ENCODE data around the gene ELMOD2. TPM values are rescaled to one million over a fixed set of nuclear protein-coding genes. Genes with fewer than 3 reads are reported as not detected.
"Not testable (repeated sequence)": the region's sequence is repeated elsewhere in the genome, so short reads cannot be mapped to it uniquely, and the experiment has no call there.

Gene ELMOD2
- polyA plus RNA-seq (2013, experiment 1 of 2) = 31.3 TPM
- 37.0 TPM for polyA plus RNA-seq (2013, experiment 2 of 2)

GRCh38 chr4:140523857-140524742 is at the start of gene ELMOD2:
Gene ELMOD2, plus strand, starts transcription at chr4:140524168. Its CDS starts 1,261 bp downstream, at chr4:140525429.
- H3K4me1 ChIP-seq (ENCODE audit: control insufficient read depth, insufficient read depth, low read length, poor library complexity, severe bottlenecking) = no peaks in the 10 kb centered on the region
- H3K27ac ChIP-seq (ENCODE audit: low read depth, low read length, severe bottlenecking) = peak within 1 kb of the TSS; percentile 94
- peaks cover 3% of the 10 kb centered on the region for H3K9me3 ChIP-seq (ENCODE audit: control insufficient read depth, low read length)
- peaks cover 11% of the 10 kb centered on the region for H3K36me3 ChIP-seq (ENCODE audit: control insufficient read depth, insufficient read depth, low read length)
- H3K4me3 ChIP-seq (ENCODE audit: extremely low read depth, insufficient read depth, low read length, poor library complexity, severe bottlenecking) = peak within 1 kb of the TSS; percentile 71
- WGBS, 2 experiments (ENCODE audit: insufficient coverage in 2 of 2) = 0 to 1% methylated on average over 56 to 66 of the region's 77 CpGs

DNA sequence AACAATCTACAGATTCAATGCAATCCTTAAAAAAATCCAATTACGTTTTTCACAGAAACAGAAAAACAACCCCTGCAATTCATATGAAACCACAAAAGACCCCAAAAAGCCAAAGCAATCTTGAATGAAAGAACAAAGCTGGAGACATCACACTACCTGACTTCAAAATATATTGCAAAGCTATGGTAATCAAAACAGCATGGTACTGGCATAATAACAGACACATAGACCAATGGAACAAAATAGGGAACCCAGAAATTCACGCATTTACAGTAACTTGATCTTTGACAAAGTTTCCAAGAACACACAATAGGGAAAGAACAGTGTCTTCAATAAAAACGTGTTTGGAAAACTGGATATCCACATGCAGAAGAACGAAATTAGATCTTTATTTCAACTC is 40.5 kb upstream of the ELMOD2 start:
- Histone ChIP-seq H3K9me3 (ENCODE audit: control insufficient read depth, low read length) (peaks cover 12% of the 10 kb centered on the region), H3K4me1 (ENCODE audit: control insufficient read depth, insufficient read depth, low read length, poor library complexity, severe bottlenecking) (no peaks in the 10 kb centered on the region), H3K4me3 (ENCODE audit: extremely low read depth, insufficient read depth, low read length, poor library complexity, severe bottlenecking) (no peak overlapping the region), H3K36me3 (ENCODE audit: control insufficient read depth, insufficient read depth, low read length) (no peaks in the 10 kb centered on the region), H3K27ac (ENCODE audit: low read depth, low read length, severe bottlenecking) (no peak overlapping the region)
- WGBS, 2 experiments (ENCODE audit: insufficient coverage in 2 of 2) = 92 to 100% methylated on average over 1 to 3 of the region's 4 CpGs

DNA sequence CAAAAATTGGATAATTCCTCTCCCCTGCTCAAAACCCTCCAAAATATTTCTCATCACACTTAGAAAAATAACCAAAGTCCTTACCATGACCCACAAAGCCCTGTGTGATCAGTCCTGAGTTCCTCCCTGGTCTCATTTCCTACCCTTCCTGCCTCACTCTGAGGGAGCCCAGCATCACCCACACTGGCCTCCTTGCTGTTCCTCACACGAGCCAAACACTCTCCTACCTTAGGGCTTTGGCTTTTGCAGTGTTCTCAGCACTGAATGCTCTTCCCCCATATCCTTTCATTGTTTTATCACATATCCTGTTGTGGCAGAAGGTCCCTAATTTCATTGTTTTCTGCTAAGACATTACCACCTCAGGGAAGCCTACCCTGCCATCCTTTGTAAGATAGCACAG is 38.0 kb upstream of the ELMOD2 start:
- Histone ChIP-seq H3K9me3 (ENCODE audit: control insufficient read depth, low read length) (peaks cover 12% of the 10 kb centered on the region), H3K27ac (ENCODE audit: low read depth, low read length, severe bottlenecking) (no peak overlapping the region), H3K36me3 (ENCODE audit: control insufficient read depth, insufficient read depth, low read length) (no peaks in the 10 kb centered on the region), H3K4me1 (ENCODE audit: control insufficient read depth, insufficient read depth, low read length, poor library complexity, severe bottlenecking) (no peaks in the 10 kb centered on the region), H3K4me3 (ENCODE audit: extremely low read depth, insufficient read depth, low read length, poor library complexity, severe bottlenecking) (no peak overlapping the region)
- WGBS, 2 experiments (ENCODE audit: insufficient coverage in 2 of 2) = 50 to 67% methylated on average over 1 of the region's 1 CpG

GRCh38 chr4:140497405-140497746 is 26.6 kb upstream of the ELMOD2 start:
- WGBS, 2 experiments (ENCODE audit: insufficient coverage in 2 of 2) = 60 to 69% methylated on average over 3 to 8 of the region's 11 CpGs
- peaks cover 2% of the 10 kb centered on the region for H3K4me1 ChIP-seq (ENCODE audit: control insufficient read depth, insufficient read depth, low read length, poor library complexity, severe bottlenecking)
- H3K36me3 ChIP-seq (ENCODE audit: control insufficient read depth, insufficient read depth, low read length) = no peaks in the 10 kb centered on the region
- no peak overlapping the region for H3K27ac ChIP-seq (ENCODE audit: low read depth, low read length, severe bottlenecking)
- H3K9me3 ChIP-seq (ENCODE audit: control insufficient read depth, low read length) = no peaks in the 10 kb centered on the region
- no peak overlapping the region for H3K4me3 ChIP-seq (ENCODE audit: extremely low read depth, insufficient read depth, low read length, poor library complexity, severe bottlenecking)

DNA sequence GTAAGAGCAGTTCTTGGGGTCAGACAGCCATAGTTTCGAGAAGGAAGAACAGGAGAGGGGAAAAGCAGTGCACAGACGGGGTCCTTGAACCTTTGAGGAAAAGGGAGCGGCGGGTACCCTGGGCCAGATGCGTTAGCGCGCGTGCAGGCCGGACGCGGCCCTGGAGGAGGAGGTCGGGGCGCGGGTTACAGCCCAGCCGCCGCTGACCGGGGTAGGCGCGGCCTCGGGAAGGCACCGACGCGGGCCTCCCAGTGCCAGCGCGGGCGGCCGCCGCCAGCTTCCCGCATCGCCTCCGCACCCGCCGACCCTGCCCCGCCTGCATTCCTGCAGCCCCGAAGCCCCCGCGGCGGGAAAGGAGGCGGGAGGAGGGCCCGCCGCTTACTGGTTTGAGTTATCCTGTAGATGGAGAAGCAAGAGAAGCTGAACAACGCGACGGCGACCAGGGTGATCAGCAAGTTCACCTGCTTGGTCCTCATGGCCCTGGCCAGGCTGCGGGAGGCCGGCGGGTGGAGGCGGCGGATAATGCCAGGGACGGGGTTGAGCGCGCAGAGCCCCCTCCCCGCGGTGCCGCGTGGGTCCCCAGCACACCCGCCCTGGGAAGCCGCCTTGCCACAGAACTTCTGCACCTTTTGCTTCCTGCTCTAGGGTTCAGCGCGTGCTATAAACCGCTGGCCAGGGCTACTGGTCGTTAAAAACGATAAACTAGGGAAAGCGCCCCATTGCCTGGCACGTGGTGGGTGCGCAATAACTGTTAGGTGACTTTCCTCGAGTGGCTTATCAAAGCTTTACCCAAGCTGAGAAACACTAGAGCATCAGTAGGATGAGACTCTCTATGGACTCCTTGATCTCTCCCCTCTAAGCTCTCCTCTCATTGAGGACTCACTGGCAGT is 26.0 kb upstream of the ELMOD2 start, which contains the start of gene MGAT4D:
MGAT4D (minus strand) TSS at position 547 of the 890 bp plus-strand sequence; CDS start at position 476, 71 bp downstream.
- no peak within 1 kb of the TSS for H3K27ac ChIP-seq (ENCODE audit: low read depth, low read length, severe bottlenecking)
- H3K4me3 ChIP-seq (ENCODE audit: extremely low read depth, insufficient read depth, low read length, poor library complexity, severe bottlenecking) = no peak within 1 kb of the TSS
- 18 to 28% methylated on average over 46 to 66 of the region's 68 CpGs for WGBS, 2 experiments (ENCODE audit: insufficient coverage in 2 of 2)
- H3K9me3 ChIP-seq (ENCODE audit: control insufficient read depth, low read length) = no peaks in the 10 kb centered on the region
- peaks cover 2% of the 10 kb centered on the region for H3K4me1 ChIP-seq (ENCODE audit: control insufficient read depth, insufficient read depth, low read length, poor library complexity, severe bottlenecking)
- no peaks in the 10 kb centered on the region for H3K36me3 ChIP-seq (ENCODE audit: control insufficient read depth, insufficient read depth, low read length)

DNA sequence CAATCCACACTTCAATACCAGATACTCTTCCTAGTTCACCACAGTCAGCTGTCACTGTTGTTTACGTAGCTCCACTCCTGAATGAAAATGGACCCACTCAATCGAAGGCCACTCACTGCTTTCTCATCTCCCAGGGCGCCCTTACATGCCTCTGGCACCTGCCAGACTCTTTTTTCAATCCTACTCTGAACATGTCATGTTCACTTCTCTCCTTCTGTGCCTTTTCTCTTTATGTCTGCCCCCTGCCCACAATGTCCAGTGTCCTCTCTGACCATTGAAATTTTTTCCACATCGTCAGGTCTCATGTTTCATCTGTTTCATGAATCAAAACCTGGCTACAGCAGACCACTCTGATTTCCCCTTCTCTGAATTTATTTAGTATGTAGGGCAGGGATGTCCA is 24.6 kb upstream of the ELMOD2 start:
- Histone ChIP-seq H3K27ac (ENCODE audit: low read depth, low read length, severe bottlenecking) (no peak overlapping the region), H3K4me3 (ENCODE audit: extremely low read depth, insufficient read depth, low read length, poor library complexity, severe bottlenecking) (no peak overlapping the region), H3K36me3 (ENCODE audit: control insufficient read depth, insufficient read depth, low read length) (no peaks in the 10 kb centered on the region), H3K9me3 (ENCODE audit: control insufficient read depth, low read length) (no peaks in the 10 kb centered on the region), H3K4me1 (ENCODE audit: control insufficient read depth, insufficient read depth, low read length, poor library complexity, severe bottlenecking) (peaks cover 2% of the 10 kb centered on the region)
- WGBS, 2 experiments (ENCODE audit: insufficient coverage in 2 of 2) = 75 to 97% methylated on average over 3 to 4 of the region's 4 CpGs

- H3K27ac ChIP-seq (ENCODE audit: low read depth, low read length, severe bottlenecking) = no peak overlapping the region
- H3K4me3 ChIP-seq (ENCODE audit: extremely low read depth, insufficient read depth, low read length, poor library complexity, severe bottlenecking) = no peak overlapping the region
- H3K4me1 ChIP-seq (ENCODE audit: control insufficient read depth, insufficient read depth, low read length, poor library complexity, severe bottlenecking) = no peaks in the 10 kb centered on the region
- no peaks in the 10 kb centered on the region for H3K36me3 ChIP-seq (ENCODE audit: control insufficient read depth, insufficient read depth, low read length)
- H3K9me3 ChIP-seq (ENCODE audit: control insufficient read depth, low read length) = no peaks in the 10 kb centered on the region
Measured at GRCh38 chr4:140504261-140504660, 19.7 kb upstream of the ELMOD2 start.

- 92 to 95% methylated on average over 2 to 4 of the region's 5 CpGs for WGBS, 2 experiments (ENCODE audit: insufficient coverage in 2 of 2)
- not testable (repeated sequence) for H3K4me1 ChIP-seq (ENCODE audit: control insufficient read depth, insufficient read depth, low read length, poor library complexity, severe bottlenecking); H3K27ac ChIP-seq (ENCODE audit: low read depth, low read length, severe bottlenecking); H3K36me3 ChIP-seq (ENCODE audit: control insufficient read depth, insufficient read depth, low read length); H3K9me3 ChIP-seq (ENCODE audit: control insufficient read depth, low read length); H3K4me3 ChIP-seq (ENCODE audit: extremely low read depth, insufficient read depth, low read length, poor library complexity, severe bottlenecking)
Measured at GRCh38 chr4:140513765-140514164, 10.2 kb upstream of the ELMOD2 start.

DNA sequence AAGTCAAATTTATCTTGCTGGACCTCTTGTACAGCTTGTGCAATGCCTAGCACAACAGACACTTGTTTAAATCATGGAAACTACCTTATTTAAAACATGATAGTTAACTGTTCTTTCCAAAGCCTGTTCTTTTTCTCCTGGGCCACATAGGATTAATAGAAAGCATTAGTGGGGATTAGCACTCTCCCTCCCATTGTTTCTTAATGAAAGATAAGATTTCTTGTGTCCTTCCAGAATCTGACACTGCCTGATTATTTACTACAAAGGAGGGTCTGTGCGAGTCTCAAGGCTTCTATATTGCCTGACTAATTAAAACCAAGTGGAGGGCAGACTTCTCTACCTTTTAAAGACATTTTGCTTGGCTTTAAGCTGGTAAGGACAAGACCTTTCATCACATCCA is 8.5 kb upstream of the ELMOD2 start:
- Histone ChIP-seq H3K27ac (ENCODE audit: low read depth, low read length, severe bottlenecking) (no peak overlapping the region), H3K36me3 (ENCODE audit: control insufficient read depth, insufficient read depth, low read length) (no peaks in the 10 kb centered on the region), H3K9me3 (ENCODE audit: control insufficient read depth, low read length) (no peaks in the 10 kb centered on the region), H3K4me1 (ENCODE audit: control insufficient read depth, insufficient read depth, low read length, poor library complexity, severe bottlenecking) (no peaks in the 10 kb centered on the region), H3K4me3 (ENCODE audit: extremely low read depth, insufficient read depth, low read length, poor library complexity, severe bottlenecking) (no peak overlapping the region)
- WGBS, 2 experiments (ENCODE audit: insufficient coverage in 2 of 2) = 0% methylated on average over 1 of the region's 1 CpG; no CpG with 5 or more reads in 1 of the 2 experiments

DNA sequence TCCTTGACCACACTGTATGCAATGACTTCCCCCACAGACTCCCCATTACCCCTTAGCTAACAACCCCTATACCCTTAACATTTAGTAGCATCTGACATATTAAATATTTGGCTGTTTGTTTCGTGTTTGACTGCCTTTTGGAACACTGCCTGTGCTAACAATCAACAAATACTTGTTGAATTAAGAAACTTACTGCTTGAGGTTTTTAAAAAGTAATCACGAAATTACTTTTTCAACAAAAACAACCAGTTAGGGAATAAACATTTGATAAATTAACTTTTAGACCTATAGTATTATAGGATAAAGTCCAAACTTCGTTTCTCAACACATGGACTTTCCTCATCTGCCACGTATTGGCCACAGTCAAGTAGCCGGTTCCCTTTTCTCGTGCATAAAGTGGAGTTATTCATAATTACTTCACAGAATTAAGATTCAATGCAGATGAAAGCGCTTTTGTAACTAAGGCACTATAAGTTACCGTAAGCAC is 555 bp upstream of the ELMOD2 start:
- no peaks in the 10 kb centered on the region for H3K4me1 ChIP-seq (ENCODE audit: control insufficient read depth, insufficient read depth, low read length, poor library complexity, severe bottlenecking)
- H3K36me3 ChIP-seq (ENCODE audit: control insufficient read depth, insufficient read depth, low read length) = peaks cover 11% of the 10 kb centered on the region
- H3K27ac ChIP-seq (ENCODE audit: low read depth, low read length, severe bottlenecking) = no peak overlapping the region
- H3K4me3 ChIP-seq (ENCODE audit: extremely low read depth, insufficient read depth, low read length, poor library complexity, severe bottlenecking) = peak overlapping the region; percentile 71
- H3K9me3 ChIP-seq (ENCODE audit: control insufficient read depth, low read length) = peaks cover 3% of the 10 kb centered on the region
- 0 to 56% methylated on average over 1 to 4 of the region's 8 CpGs for WGBS, 2 experiments (ENCODE audit: insufficient coverage in 2 of 2)

Measured in mesodermal cell (in vitro differentiated cells).